Calu3 (cell line): ENCODE measurements around the gene NBEAL2. TPM values are rescaled to one million over a fixed set of nuclear protein-coding genes. Genes with fewer than 3 reads are reported as not detected.

Experiments used
- BruUV-seq: library from RNA; stranded (reverse); fragments of 400-500 nt; replicated peaks from 2 replicates; lab custom pipeline; 2021; lab: Mats Ljungman, UMichigan
- CTCF ChIA-PET: fragments of 300-600 bp; sonication (Branson Sonifier 250); formaldehyde crosslinking; loops from one replicate; lab custom pipeline; 2022; ENCODE audit warnings: antibody characterized with exemption; lab: Charles Lee
- DNase-seq: peaks from one replicate; pipeline ENCODE4 v3.0.0; 2022
- H3K27ac Mint-ChIP-seq: one replicate; pipeline ENCODE4 v1.8.0; 2022; ENCODE audit warnings: mixed read lengths; ENCODE audit not compliant: unreplicated experiment
- H3K27me3 Mint-ChIP-seq: one replicate; pipeline ENCODE4 v1.8.0; 2022; ENCODE audit warnings: mixed read lengths; ENCODE audit not compliant: unreplicated experiment
- H3K36me3 Mint-ChIP-seq: one replicate; pipeline ENCODE4 v1.8.0; 2022; ENCODE audit warnings: mild to moderate bottlenecking, moderate library complexity, mixed read lengths; ENCODE audit not compliant: insufficient read depth, unreplicated experiment
- H3K4me1 Mint-ChIP-seq: one replicate; pipeline ENCODE4 v1.8.0; 2022; ENCODE audit warnings: mild to moderate bottlenecking, low read depth, mixed read lengths; ENCODE audit not compliant: unreplicated experiment
- H3K4me3 Mint-ChIP-seq: one replicate; pipeline ENCODE4 v1.8.0; 2022; ENCODE audit warnings: mild to moderate bottlenecking, low read depth, moderate library complexity, mixed read lengths; ENCODE audit not compliant: unreplicated experiment
- H3K9me3 Mint-ChIP-seq: one replicate; pipeline ENCODE4 v1.8.0; 2022; ENCODE audit warnings: low read depth, mixed read lengths; ENCODE audit not compliant: unreplicated experiment
- CTCF ChIP-seq: fragments of 200-600 bp; IDR thresholded peaks from one replicate; pipeline ENCODE4 v1.8.0; 2022; ENCODE audit warnings: antibody characterized with exemption; ENCODE audit not compliant: unreplicated experiment
- intact Hi-C: fragments of 100-400 bp; cut with micrococcal nuclease; formaldehyde crosslinking; loops from one replicate; pipeline ENCODE4 v1.10.0; 2022; ENCODE audit not compliant: unreplicated experiment
- total RNA-seq: library from RNA; stranded (reverse); gene quantifications from 2 replicates; pipeline ENCODE4 v1.2.3, GENCODE V29; 2022

The NBEAL2 gene
- total RNA-seq, 1 experiment from 2014 or later: 143 TPM

- no TSS peak for BruUV-seq
- Mint-ChIP-seq H3K27me3 (no peaks in the 10 kb centered on the region), H3K36me3 (peaks cover 42% of the 10 kb centered on the region), H3K4me3 (peak overlapping the region; percentile 29), H3K4me1 (peaks cover 80% of the 10 kb centered on the region), H3K27ac (peak overlapping the region; percentile 58), H3K9me3 (no peaks in the 10 kb centered on the region)
- TF ChIP-seq CTCF: no peak
- DNase-seq: peak; percentile 38
- CTCF ChIA-PET: interaction anchor here (0.6 to 1.1 kb wide), 4 partner anchors 12 to 56 kb away, joined by 3 read pairs; no protein-coding TSS in a partner anchor
- intact Hi-C loops: no loop called here
These were observed 8.9 kb upstream of the NBEAL2 start for GRCh38 chr3:46970391-46971091.

DNA sequence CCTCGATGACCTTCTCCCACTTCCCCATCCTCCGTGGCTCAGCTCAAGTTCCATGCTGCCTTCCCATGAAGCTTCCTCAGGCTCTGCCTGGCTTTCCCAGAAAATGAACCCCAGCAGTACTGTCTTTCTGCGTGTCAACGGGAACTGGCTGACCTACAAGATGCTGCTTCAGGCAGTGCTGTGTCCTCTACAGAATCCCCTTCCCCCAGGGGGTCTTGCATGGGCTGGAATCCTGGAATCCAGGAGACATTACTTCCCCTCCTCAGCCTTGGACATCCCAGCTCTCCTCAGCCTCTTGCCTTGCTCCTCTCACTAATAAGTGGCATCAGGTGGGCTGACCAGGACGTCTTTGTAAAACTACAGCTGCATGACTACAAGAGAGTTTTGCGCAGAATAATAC lies 8.3 kb upstream of the NBEAL2 start:
- peaks cover 48% of the 10 kb centered on the region for H3K36me3 Mint-ChIP-seq
- H3K27me3 Mint-ChIP-seq: no peaks in the 10 kb centered on the region
- no peak overlapping the region for H3K27ac Mint-ChIP-seq
- CTCF ChIA-PET: interaction anchor here (0.9 to 1.1 kb wide), 3 partner anchors 11 to 35 kb away, joined by 3 read pairs; no protein-coding TSS in a partner anchor
- H3K4me3 Mint-ChIP-seq: peak overlapping the region; percentile 29
- BruUV-seq: no TSS peak
- no peak for DNase-seq
- peaks cover 74% of the 10 kb centered on the region for H3K4me1 Mint-ChIP-seq
- intact Hi-C loops: no loop called here
- no peak for TF ChIP-seq CTCF
- no peaks in the 10 kb centered on the region for H3K9me3 Mint-ChIP-seq

GRCh38 chr3:46971742-46972141 lies 7.7 kb upstream of the NBEAL2 start:
- Mint-ChIP-seq H3K36me3 (peaks cover 52% of the 10 kb centered on the region), H3K27me3 (no peaks in the 10 kb centered on the region), H3K27ac (no peak overlapping the region), H3K4me3 (peak overlapping the region; percentile 29), H3K4me1 (peaks cover 68% of the 10 kb centered on the region), H3K9me3 (no peaks in the 10 kb centered on the region)
- intact Hi-C loops: no loop called here
- no peak for TF ChIP-seq CTCF
- no peak for DNase-seq
- no TSS peak for BruUV-seq
- CTCF ChIA-PET: no interaction called here

DNA sequence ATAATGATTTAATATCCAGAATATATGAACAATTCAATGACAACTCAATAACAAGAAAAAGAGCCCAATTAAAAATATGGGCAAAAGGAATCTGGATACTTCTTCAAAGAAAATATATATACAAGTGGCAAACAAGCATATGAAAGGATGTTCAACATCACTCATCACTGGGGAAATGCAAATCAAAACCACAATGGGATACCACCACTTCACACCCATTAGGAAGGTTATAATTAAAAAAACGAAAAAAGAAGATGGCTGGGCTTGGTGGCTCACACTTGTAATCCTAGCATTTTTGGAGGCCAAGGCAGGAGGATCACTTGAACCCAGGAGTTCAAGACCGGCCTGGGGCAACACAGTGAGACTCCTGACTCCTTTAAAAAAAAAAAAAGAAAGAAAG lies 7.1 kb upstream of the NBEAL2 start:
- TF ChIP-seq CTCF: no peak
- BruUV-seq: TSS peak; percentile 9
- Mint-ChIP-seq H3K4me1 (peaks cover 62% of the 10 kb centered on the region), H3K36me3 (peaks cover 48% of the 10 kb centered on the region), H3K27me3 (no peaks in the 10 kb centered on the region), H3K9me3 (no peaks in the 10 kb centered on the region), H3K27ac (no peak overlapping the region), H3K4me3 (no peak overlapping the region)
- CTCF ChIA-PET: no interaction called here
- DNase-seq: no peak
- intact Hi-C loops: no loop called here
